HL-60/S4 treated with phorbol 12-myristate 13-acetate at 8.2 ng/mL for 4 days and 3 days (cell line): Measurements from ENCODE around the gene C16orf87.
"Not testable (repeated sequence)": the region's sequence is repeated elsewhere in the genome, so short reads cannot be mapped to it uniquely, and the experiment has no call there.

ENCODE experiments used
- in situ Hi-C: fragments of 300-500 bp; cut with MboI; formaldehyde crosslinking; loops from 2 replicates; pipeline ENCODE4 v1.15.0; 2022; ENCODE audit warnings: low sequenced_read_pairs

Gene C16orf87

DNA sequence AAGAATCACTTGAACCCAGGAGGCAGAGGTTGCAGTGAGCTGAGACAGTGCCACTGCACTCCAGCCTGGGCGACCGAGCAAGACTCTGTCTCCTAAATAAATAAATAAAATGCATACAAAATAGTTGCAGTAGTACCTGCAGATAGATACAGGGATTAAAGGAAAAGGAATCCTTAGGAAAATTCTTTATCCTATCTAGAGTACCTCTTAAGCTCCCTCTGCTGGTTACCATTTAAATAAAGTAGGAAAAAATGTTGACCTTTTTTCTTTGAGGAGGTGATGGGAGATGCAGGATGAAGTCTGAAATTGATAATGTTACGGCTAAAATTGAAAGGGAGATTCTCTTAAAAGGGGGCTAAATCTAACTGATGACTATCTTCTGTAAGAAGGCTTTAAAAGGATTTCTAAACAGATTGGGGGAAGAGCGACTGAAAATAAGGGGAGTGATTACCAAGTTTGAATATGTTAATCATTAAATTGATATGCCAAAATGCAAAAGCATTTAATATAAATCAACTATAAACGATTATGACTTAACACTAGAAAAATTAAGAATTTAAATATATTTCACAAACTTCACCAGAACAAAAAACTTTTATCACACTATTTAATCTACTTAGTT is 29.4 kb downstream of the C16orf87 start:
- in situ Hi-C loops, result no loop called here

DNA sequence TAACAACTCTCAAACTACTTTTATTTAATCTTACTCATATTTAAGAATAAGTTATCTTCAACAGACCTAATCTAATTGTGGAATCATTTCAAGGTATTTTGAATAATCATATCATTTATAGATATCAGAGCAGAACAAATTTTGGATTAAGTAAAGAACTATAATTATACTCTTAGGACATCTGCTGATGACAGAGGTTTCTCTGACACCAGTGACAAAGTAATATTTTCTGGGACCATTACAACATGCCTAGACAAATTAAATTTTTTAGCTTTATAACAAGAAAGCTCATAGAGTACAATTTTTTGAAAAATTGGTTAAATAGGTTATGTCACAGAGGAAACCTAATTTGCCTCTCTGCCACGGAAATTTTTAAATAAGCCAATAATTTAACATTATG is 30.5 kb downstream of the C16orf87 start:
- in situ Hi-C loops, result no loop called here

DNA sequence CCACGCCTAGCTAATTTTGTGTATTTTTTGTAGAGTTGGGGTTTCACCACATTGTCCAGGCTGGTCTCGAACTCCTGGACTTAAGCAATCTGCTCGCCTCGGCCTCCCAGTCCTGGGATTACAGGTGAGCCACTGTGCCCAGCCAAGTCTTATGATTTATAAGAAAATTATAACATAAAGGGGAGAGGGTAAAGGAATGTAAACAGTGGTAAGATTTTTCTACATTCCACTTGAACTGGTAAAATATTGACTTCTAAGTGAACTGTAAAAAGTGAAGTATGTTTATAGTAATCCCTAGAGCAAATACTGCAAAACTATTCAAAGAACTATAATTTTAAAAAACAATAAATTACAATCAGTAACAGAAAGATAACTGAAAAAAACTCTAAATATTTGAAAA is 33.5 kb downstream of the C16orf87 start:
- in situ Hi-C loops, result no loop called here

DNA sequence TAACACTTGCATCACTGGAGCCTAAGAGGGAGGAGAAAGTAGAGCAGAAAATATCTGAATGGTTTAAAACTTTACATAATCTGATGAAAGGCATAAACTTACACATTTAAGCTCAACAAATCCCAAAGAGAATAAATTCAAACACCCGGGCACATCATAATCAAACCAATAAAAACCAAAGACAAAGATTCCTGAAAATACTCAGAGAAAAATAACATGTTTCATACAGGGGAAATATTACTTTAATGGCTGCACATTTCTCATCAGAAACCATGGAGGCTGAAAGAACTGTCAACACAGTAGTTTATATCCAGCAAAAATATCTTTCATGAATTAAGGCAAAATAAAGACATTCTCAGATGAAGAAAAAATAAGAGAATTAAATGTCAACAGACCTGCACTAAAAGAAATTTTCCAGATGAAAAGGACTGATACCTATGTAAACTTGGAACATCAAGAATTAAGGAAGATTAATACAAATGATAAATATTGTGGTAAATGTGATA is 34.2 kb downstream of the C16orf87 start:
- in situ Hi-C loops, result no loop called here

DNA sequence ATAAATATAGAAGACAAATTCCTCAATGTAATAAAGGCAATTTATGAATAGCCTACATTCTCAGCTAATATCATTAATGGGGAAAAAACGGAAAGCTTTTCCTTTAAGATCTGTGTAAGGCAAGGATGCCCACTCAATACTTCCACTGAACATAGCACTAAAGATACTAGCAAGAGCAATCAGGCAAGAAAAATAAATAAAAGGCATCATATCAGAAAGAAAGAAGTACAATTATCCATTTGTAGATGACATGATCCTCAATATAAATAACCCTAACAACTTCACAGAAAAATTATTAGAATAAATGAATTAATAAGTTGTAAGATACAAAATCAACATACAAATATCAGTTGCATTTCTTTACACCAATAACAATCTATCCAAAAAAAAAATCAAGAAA is 37.1 kb downstream of the C16orf87 start:
- in situ Hi-C loops, result no loop called here

DNA sequence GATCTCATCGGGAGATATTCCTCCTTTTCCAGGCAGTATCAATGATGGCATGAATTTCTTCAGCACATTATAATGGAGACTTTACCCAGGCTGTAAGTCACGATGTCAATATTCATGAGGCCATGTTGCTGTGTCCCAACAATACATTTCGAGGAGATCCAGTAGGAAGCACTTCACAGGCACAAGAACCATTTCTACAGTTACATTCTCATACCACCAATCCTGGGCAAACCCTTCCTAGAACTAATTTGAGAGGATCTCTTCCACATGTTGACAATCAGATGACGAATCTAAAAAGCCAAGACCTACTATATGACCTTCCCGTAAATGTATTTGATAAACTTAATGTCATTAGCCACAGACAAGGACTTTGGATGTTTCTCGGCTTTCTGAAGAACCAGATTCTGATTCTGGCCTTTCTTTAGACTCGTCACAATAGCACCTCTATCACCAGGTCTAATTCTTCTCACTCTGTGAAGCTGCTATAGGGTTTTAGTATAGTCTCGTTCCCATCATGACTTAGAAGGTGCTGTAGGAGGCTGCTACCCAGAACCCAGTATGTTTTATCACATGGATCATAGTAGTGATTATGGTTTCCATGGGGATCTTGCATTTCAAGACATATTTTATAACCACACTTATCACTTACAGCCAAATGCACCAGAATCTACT is 40.2 kb downstream of the C16orf87 start:
- in situ Hi-C loops, result no loop called here

DNA sequence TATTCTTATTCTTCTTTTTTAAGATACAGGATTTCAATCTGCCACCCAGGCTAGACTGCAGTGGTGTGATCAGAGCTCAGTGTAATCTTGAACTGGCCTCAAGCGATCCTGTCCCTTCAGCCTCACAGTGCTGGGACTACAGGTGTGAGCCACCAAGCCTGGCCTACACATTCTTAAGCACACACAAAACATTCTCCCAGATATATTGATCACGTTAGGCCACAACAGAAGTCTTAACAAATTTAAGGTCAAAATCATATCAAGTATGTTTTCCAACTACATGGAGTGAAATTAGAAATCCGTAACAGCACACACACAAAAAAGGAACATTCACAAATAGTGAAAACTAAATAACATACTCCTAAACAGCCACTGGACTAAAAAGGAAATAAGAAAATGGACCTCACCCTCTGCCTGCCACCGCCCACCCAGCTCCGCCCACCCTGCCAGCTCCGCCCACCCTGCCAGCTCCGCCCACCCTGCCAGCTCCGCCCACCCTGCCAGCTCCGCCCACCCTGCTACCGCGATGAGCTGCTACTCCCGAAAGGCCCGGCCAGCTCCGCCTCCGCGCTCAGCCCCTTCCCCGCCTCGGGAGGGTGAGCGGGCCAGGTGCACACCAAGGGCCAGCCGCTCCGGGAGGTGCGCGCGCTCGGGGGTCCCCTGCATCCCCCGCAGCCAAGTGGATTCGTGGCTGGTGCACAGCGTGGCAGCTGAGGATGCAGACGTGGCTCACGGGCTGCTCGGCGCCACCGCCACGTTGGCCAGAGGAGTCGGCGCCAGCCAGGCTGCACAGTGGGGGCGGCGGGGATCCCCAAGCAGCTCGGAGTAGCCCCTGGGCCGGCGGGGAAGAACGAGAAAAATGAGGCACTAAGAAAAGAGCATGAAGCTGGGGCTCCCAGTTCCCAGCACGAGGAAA is 41.2 kb downstream of the C16orf87 start:
- in situ Hi-C loops, result no loop called here

DNA sequence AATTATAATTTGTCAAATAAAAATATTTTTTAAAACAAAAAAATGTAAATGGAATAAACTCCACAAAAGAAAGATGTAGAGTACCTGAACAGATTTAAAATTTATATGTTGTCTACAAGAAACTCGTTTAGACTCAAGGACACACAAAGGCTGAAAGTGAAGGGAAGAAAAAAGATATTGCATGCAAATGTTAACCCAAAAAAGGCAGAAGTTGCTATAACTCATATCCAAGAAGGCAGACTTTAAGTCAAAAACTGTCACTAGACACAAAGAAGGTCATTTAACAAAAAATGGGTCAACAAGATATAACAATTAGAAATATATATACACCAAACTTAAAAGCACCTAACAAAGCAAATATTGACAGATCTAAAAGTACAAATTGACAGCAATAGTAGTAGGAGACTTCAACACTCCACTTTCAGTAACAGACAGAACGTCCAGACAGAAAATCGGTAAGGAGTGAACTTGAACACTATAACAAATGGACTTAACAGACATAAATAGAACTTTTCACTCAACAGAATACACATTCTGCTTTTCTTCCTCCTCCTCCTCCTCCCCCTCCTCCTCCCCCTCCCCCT is 42.0 kb downstream of the C16orf87 start:
- in situ Hi-C loops, result no loop called here

DNA sequence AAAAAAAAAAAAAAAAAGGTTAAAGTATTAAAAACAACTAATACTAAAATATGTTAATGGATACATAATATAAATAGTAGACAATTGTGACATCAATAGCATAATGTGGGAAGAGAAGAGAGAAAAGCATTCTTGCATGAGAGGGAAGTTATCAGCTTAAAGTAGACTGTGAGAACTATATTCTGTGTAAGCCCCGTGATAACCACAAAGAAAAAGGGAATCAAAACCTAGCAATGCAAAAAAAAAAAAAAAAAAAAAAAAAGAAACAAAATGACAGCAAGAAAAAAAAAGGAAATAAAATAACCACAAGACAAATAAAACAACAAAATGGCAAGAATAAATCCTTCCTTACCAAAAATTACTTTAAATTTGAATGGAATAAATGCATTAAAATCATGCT is 43.1 kb downstream of the C16orf87 start:
- in situ Hi-C loops, result no loop called here

DNA sequence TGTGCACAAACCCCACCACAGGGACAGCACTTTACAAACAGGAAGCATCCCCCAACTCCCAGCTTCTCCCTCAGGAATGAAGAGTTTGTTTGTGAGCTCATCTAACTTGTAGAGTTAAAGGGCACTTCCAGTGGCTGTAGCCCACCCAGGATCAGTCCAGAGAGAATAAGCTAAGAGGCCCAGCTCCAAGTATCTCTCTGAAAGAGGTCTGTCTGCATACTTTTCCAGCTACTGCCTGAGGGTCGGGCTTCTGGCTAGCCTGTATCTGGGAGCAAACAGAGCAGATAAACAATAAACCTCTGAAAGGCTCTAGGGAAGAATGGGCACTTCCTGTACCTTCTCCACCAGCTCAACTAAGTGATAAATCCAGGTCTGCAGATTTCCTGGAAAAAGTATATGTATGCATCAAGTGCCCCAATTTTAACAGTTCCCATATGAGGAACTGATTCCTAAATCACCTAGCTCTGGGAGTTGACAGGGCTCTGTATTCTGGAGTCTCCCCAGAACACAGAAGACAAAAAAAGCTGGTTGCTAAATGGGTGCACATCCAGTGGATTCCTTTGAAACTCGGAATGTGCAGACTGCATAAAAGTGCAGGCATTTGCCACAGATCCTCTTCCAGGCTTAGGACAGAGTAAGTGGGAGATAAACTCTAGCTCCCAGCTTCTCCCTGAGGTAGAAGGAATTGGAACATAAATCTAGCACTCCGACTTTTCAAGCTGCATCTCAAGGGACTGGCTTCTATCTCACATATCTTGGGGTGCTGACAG is 45.7 kb downstream of the C16orf87 start:
- in situ Hi-C loops, result no loop called here

DNA sequence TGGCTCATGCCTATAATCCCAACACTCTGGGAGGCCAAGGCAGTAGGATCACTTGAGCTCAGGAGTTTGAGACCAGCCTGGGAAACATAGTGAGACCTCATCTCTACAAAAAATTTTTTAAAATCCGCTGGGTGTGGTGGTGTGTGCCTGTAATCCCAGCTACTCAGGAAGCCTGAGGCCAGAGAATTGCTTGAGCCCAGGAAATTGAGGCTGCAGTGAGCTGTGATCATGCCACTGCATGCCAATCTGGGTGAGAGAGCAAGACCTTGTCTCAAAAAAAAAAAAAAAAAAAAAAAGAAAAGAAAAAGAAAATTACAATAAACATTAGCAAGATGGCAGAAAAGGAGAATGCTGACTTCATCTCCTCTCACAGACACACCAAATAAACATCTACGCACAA is 46.4 kb downstream of the C16orf87 start:
- in situ Hi-C loops, result not testable (repeated sequence)

DNA sequence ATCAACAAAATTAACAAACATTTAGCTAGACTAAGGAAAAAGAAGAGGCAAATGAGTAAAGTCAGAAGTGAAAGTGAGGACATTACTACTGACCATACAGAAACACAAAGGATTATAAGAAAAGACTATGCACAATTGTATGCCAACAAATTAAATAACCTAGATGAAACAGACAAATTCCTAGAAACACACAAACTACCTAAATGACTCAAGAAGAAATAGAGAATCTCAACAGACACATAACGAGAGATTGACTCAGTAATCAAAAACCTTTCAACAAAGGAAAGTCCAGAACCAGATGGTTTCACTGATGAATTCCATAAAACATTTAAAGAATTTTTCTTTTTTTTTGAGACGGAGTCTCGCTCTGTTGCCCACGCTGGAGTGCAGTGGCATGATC is 47.2 kb downstream of the C16orf87 start:
- in situ Hi-C loops, result no loop called here

DNA sequence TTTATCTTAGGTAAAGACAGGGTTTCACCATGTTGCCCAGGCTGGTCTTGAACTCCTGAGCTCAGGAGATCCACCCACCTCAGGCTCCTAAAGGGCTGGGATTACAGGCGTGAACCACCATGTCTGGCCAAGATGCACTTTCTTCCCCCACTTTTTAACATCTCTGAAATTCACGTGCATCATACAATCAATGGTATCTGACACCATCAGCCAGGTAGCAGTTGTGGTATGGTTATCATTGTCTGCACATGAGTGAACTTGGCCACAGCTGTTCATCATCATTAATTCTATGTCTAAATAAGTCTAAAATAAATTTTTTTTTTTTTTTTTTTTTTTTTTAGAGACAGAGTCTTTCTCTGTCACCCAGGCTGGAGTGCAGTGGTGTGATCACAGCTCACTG is 48.7 kb downstream of the C16orf87 start:
- in situ Hi-C loops, result no loop called here

DNA sequence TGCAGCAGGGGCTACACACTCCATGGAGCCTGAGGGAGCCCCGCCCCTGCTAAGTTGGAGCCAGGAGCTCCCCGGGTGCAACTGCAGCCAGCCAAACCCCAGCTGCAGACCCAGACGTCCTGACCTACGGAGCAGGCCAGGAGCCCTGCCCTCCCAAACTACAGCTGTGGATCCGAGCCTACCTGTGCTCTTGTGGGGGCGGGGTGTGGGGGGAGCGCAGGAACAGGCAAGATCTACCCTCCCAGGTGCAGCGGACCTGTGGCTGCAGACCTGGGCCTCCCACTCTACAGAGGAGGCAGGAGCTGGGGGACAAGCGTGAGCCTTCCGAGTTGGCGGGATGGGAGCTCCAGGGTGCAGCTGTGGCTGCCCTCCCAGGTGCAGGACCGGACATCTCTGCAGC is 53.2 kb downstream of the C16orf87 start:
- in situ Hi-C loops, result no loop called here

DNA sequence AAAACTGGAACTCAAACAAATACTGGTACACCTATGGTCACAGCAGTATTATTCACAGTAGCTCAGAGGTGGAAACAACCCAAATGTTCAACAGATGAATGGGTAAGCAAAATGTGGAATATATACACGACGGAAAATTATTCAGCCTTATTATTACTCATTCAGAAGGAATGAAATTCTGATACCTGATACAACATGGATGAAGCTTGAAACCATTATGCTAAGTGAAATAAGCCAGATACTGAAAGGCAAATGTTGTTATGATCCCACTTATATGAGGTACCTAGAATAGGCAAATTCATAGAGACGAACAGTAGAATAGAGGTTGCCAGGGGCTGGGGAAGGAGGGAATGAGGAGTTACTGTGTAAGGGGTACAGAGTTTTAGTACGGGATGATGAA is 55.8 kb downstream of the C16orf87 start:
- in situ Hi-C loops, result no loop called here

DNA sequence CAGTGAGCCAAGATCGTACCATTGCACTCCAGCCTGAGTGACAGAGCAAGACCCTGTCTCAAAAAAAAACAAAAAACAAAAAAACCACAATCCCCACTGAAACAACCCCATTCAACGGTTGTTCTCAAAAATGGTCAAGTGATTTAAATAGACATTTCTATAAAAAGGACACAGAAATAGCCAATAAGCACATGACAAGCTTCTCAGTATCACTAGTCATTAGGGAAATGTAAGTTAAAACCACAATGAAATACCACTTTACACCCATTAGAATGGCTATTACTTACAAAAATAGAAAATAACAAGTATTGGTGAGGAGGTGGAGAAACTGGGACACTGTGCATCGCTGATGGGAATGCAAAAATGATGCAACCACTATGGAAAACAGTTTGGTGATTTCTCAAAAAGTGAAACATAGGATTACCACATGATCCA is 56.2 kb downstream of the C16orf87 start:
- in situ Hi-C loops, result no loop called here

DNA sequence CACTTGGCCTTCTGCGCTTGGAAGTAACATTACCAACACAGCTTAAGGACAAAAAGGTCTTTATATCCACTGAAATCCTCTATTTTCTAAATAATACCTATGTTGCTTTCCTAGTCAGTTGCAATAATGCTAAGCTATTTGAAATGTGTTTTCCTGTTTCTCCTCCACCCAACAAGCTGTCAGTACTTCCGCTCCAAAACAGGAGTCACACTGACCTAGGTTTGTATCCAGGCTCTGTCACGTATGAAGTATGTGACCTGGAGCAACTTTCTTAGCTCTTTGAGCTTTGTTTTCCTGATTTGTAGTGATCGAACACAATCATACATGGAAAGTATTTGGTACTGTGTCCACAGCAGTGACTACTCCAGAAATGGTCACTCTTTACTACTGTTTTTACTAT is 58.5 kb downstream of the C16orf87 start:
- in situ Hi-C loops, result no loop called here

DNA sequence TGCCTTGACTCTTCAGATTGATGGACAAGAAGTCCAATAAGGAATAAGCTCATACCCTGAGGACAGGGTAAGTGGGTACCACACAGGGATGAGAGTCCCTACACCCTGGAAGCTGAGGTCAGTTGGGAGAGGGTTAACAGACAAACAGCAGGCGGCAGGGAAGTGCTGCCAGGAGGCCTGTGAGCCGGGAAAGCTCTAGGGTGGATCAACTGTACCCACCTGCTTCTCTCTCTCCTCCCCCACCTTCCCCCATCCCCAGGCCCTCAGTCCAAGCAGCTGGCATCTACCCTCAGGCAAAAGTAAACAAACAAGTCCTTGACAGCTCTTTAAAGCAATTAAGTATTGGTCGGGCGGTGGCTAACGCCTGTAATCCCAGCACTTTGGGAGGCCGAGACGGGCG is 62.2 kb downstream of the C16orf87 start:
- in situ Hi-C loops, result no loop called here

DNA sequence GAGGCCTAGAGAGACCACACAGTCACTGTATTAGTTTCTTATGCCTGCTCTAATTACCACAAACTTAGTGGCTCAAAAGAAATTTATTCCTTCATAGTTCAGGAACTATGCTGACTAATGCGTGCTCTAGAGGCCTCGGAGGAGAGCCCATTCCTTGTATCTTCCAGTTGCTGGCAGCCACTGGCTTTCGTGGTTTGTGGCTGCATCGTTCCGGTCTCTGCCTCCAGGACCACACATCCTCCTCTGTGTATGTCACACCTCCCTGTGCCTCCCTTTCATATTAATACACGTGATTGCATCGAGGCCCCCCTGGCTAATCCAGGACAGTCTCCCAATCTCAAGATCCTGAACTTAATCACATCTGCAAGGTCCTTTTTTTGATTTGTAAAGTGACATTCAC is 65.9 kb downstream of the C16orf87 start:
- in situ Hi-C loops, result no loop called here

DNA sequence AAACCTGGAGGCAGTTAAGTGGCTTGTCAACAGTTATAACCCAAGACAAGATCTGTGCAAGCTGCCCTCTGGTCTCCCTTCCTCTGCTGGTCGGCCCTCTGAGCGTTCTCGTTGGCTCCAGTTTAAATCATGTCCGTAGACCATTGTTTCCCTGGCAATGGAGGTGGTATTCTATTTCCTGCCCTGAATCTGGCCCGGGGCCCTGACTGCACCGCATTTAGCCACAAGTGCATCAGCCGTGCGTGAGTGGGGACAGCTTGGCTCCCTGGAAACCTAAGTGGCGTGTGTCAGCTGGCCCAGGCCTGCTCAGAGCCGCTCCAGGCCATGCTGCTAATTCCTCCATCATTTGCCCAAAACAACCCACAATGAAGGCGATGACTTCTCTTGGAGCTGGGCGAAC is 67.8 kb downstream of the C16orf87 start:
- in situ Hi-C loops, result no loop called here

DNA sequence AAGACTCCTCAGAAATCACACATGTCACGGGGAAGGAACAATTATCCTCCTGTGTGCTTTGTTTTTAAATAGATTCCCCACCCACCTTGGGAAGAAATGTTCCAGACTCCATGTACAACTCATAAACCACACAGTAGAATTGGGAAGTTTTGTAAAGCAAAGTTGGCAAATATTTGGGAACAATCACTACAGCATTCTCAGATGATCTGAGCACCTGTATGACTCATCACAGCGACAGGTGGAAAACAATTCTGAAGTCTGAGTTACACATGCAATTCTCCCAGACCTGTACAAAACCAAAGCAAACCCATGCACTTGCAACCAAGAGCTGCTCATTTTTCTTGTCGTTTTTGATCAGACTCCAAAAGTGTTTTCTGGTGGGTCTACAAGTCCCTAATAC is 68.4 kb downstream of the C16orf87 start:
- in situ Hi-C loops, result no loop called here
